Testis (tissue), 3 donors: ENCODE measurements around the gene ADAM12. TPM values are rescaled to one million over a fixed set of nuclear protein-coding genes. Genes with fewer than 3 reads are reported as not detected.

ENCODE experiments used
- DNase-seq: peaks from one replicate; pipeline ENCODE4 v3.0.0-alpha.2; 2019
- H3K27ac ChIP-seq, 2 donors: fragments of 200-600 bp; sonication (generic); one replicate each; pipeline ENCODE4 v1.5.1; 2019
- H3K27me3 ChIP-seq: fragments of 200-600 bp; sonication (generic); one replicate; pipeline ENCODE4 v1.5.1; 2019
- H3K36me3 ChIP-seq: fragments of 200-600 bp; sonication (generic); one replicate; pipeline ENCODE4 v1.5.1; 2017; ENCODE audit warnings: low read depth; ENCODE audit errors: missing control alignments
- H3K4me1 ChIP-seq: fragments of 200-600 bp; sonication (generic); one replicate; pipeline ENCODE4 v1.5.1; 2019
- H3K4me3 ChIP-seq, 2 donors: fragments of 200-600 bp; sonication (generic); one replicate each; pipeline ENCODE4 v1.5.1; 2017 to 2019
- H3K9me3 ChIP-seq: fragments of 200-600 bp; sonication (generic); one replicate; pipeline ENCODE4 v1.5.1; 2017
- POLR2A ChIP-seq: fragments of 450-650 bp; IDR thresholded peaks from one replicate; pipeline ENCODE4 v1.6.1; 2017; ENCODE audit warnings: antibody characterized with exemption, mild to moderate bottlenecking, moderate library complexity
- WGBS, 2 donors: methylation state at CpG; one replicate each; pipeline ENCODE4 v1.1.5; 2018; 5-methylcytosine and 5-hydroxymethylcytosine counted together
- intact Hi-C: fragments of 100-400 bp; cut with DNase I; formaldehyde crosslinking; loops from one replicate; pipeline ENCODE4 v1.15.1; 2023; ENCODE audit warnings: low total_unique reads
- polyA plus RNA-seq: library from polyadenylated mRNA; stranded (reverse); fragments of 350-450 nt; fragmentation: Illumina TruSeq; extraction: RNeasy Lipid Tissue Mini Kit (QIAGEN cat#74804); gene quantifications from one replicate; pipeline ENCODE4 v1.2.3, GENCODE V29; 2014; ENCODE audit warnings: low read depth, low replicate concordance; ENCODE audit not compliant: insufficient read depth
- total RNA-seq, 2 donors: library from RNA; depleted of rRNA; stranded (reverse); fragments of >200 nt; gene quantifications; one replicate each; pipeline ENCODE4 v1.2.3, GENCODE V29; 2016
- TF ChIP-seq, protein P1 (sequence below), 3 experiments: fragments of 450-650 bp in 2 of 3; fragments of 200-600 bp in 1 of 3; sonication (generic) in 1 of 3; IDR thresholded peaks; one replicate each; pipeline ENCODE4 v1.5.1; 2016 to 2019; ENCODE audit warnings: antibody characterized with exemption in 3 of 3, mild to moderate bottlenecking in 2 of 3, moderate library complexity in 1 of 3

Gene ADAM12
- total and polyA plus RNA-seq, 3 donors from 2014 or later, result 2.8 to 9.2 (median 6.1) TPM

DNA sequence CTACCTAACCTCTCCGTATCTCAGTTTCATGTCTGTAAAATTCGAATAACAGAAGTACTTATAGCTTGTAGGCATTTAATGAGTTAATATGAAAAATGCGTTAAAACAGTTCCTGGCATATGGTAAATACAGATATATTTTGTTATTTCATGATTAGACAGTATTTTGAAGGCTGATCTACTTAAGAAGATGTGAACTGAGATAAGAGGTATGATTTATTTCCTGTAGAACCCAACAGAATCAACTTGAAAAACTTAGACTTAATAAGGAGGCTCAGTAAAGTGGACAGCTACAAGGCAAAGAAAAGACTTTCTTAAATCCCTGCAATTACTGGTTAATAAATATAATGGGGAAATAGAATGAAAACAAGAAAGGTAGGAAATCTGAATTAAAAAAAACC is 388.6 kb downstream of the ADAM12 start:
- Histone ChIP-seq H3K27me3 (no peaks in the 10 kb centered on the region), H3K4me1 (no peaks in the 10 kb centered on the region), H3K4me3 (no peak overlapping the region), H3K27ac (no peak overlapping the region), H3K9me3 (no peaks in the 10 kb centered on the region), H3K36me3 (no peaks in the 10 kb centered on the region)
- DNase-seq, result no peak
- intact Hi-C loops, result no loop called here
- no peak for TF ChIP-seq POLR2A
- TF ChIP-seq, protein P1, sequence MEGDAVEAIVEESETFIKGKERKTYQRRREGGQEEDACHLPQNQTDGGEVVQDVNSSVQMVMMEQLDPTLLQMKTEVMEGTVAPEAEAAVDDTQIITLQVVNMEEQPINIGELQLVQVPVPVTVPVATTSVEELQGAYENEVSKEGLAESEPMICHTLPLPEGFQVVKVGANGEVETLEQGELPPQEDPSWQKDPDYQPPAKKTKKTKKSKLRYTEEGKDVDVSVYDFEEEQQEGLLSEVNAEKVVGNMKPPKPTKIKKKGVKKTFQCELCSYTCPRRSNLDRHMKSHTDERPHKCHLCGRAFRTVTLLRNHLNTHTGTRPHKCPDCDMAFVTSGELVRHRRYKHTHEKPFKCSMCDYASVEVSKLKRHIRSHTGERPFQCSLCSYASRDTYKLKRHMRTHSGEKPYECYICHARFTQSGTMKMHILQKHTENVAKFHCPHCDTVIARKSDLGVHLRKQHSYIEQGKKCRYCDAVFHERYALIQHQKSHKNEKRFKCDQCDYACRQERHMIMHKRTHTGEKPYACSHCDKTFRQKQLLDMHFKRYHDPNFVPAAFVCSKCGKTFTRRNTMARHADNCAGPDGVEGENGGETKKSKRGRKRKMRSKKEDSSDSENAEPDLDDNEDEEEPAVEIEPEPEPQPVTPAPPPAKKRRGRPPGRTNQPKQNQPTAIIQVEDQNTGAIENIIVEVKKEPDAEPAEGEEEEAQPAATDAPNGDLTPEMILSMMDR (IDR thresholded peaks at IDR 0.05), result no peak
- WGBS, 2 donors, result 82% methylated on average over 3 of the region's 3 CpGs

DNA sequence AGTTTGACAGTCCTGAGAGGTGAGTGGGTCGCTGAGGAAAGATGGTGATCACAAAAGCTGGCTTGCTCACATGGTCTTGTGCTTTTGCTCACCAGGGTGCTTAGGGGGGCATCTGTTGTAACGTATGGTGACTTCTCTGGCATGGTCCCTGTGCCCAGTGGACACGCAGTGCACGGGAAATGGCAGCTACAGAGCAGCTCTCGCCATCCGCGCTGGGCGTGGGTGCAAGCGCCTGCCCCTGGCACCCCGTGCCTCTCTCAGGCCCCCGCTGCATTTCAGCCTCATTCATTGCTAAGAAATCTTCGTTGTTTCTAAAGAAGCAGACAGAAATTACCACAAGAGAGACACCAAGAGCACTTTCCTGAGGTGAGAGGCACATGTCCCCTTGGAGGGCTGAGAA is 390.7 kb downstream of the ADAM12 start:
- no peaks in the 10 kb centered on the region for H3K27me3 ChIP-seq
- no peak overlapping the region for H3K27ac ChIP-seq
- H3K9me3 ChIP-seq, result no peaks in the 10 kb centered on the region
- TF ChIP-seq, protein P1 (IDR thresholded peaks at IDR 0.05), result no peak
- TF ChIP-seq POLR2A, result no peak
- intact Hi-C loops, result no loop called here
- no peak for DNase-seq
- H3K36me3 ChIP-seq, result no peaks in the 10 kb centered on the region
- 96 to 98% methylated on average over 12 of the region's 12 CpGs for WGBS, 2 donors
- H3K4me1 ChIP-seq, result no peaks in the 10 kb centered on the region
- H3K4me3 ChIP-seq, result no peak overlapping the region

DNA sequence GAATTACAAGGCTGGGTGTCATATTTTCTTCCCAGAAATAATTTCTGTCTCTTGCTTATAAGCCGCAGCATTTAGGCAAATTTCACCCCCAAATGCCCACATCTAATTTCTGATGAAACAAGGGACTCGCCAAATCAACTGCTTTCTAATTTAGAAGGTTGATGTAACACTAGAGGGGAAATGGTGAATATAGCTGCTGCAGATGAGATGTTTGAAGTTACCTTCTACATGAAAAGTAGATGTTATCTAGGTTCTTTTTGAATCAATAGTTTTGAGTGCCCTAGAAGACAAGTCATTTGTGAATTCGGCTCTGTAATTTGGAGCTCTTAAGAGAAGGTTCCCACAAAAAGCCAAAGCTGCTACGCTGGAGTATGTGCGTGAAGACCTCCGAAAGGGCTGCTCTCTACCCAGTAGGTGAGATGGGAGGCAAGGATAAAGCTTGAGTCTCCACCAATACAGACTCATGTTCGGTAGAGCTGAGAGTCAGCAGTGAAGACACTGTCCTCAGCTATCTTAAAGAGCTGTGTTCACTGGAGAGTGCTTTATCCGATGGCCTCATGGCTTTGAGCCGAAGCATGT is 392.5 kb downstream of the ADAM12 start:
- Histone ChIP-seq H3K36me3 (no peaks in the 10 kb centered on the region), H3K27me3 (no peaks in the 10 kb centered on the region), H3K27ac (no peak overlapping the region), H3K9me3 (no peaks in the 10 kb centered on the region), H3K4me3 (no peak overlapping the region), H3K4me1 (no peaks in the 10 kb centered on the region)
- 95 to 98% methylated on average over 9 of the region's 9 CpGs for WGBS, 2 donors
- no peak for TF ChIP-seq POLR2A
- TF ChIP-seq, protein P1 (IDR thresholded peaks at IDR 0.05), result no peak
- intact Hi-C loops, result no loop called here
- DNase-seq, result no peak

DNA sequence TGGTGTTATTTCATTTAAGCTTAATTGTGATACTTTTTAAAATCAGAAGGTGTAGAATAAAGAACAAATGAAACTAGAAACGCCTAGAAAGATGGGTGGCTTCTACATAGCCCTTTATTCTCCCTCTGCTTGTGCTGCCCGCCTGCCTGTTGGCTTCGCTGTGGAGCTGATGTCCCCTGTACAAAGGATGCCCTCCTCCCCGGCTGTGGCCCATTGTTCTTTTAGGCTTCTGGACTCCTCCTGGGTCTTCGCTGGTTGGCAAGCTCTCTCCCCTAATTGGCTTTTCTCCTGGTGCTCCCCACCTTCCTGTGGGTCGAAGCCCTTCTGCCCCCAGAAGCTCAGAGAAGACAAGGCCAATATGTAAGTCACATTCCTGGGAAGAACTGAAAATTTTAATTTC is 393.7 kb downstream of the ADAM12 start:
- Histone ChIP-seq H3K27me3 (no peaks in the 10 kb centered on the region), H3K36me3 (no peaks in the 10 kb centered on the region), H3K4me3 (no peak overlapping the region), H3K4me1 (no peaks in the 10 kb centered on the region), H3K27ac (no peak overlapping the region), H3K9me3 (no peaks in the 10 kb centered on the region)
- TF ChIP-seq, protein P1 (IDR thresholded peaks at IDR 0.05), result no peak
- no peak for TF ChIP-seq POLR2A
- intact Hi-C loops, result no loop called here
- 87 to 95% methylated on average over 6 of the region's 6 CpGs for WGBS, 2 donors
- DNase-seq, result no peak

DNA sequence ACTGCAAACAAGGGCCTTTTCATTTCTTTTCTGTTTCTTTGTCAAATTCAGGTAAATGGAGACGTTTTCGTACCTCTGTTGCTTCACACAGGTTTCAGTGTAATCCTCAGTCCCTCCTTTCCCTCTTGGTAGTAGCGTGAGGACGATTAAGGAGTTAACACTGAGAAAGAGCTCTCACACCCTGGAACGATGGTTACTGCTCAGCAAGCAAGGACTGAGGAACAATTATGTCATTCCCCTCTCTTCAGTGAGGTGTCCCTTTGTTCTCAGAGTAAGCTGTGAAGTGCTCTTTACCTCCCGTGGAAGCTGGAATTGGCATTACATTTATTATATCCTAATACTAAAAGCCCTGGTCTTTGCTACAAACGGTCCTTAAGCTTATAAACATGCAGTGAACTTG is 396.0 kb downstream of the ADAM12 start:
- Histone ChIP-seq H3K4me3 (no peak overlapping the region), H3K9me3 (no peaks in the 10 kb centered on the region), H3K27me3 (no peaks in the 10 kb centered on the region), H3K4me1 (no peaks in the 10 kb centered on the region), H3K27ac (no peak overlapping the region), H3K36me3 (no peaks in the 10 kb centered on the region)
- WGBS, 2 donors, result 62 to 72% methylated on average over 7 of the region's 7 CpGs
- intact Hi-C loops, result no loop called here
- DNase-seq, result no peak
- TF ChIP-seq, protein P1 (IDR thresholded peaks at IDR 0.05), result no peak
- TF ChIP-seq POLR2A, result no peak
